IgD-negative memory B cell (primary cell): ENCODE results near the gene CAPZA1. TPM values are rescaled to one million over a fixed set of nuclear protein-coding genes. Genes with fewer than 3 reads are reported as not detected.
A peak's percentile ranks its signal among the peaks of the same experiment; 100 is the strongest.

ENCODE experiments used
- H3K27ac Mint-ChIP-seq, 3 donors: one replicate each; pipeline ENCODE4 v1.8.0; 2020 to 2022; ENCODE audit warnings: mild to moderate bottlenecking in 3 of 3, mixed read lengths in 3 of 3, moderate library complexity in 1 of 3
- H3K27me3 Mint-ChIP-seq: one replicate; pipeline ENCODE4 v1.8.0; 2021; ENCODE audit warnings: mixed read lengths
- H3K36me3 Mint-ChIP-seq: one replicate; pipeline ENCODE4 v1.8.0; 2020; ENCODE audit warnings: mild to moderate bottlenecking, mixed read lengths
- H3K4me1 Mint-ChIP-seq, 3 donors: one replicate each; pipeline ENCODE4 v1.8.0; 2020 to 2022; ENCODE audit warnings: mixed read lengths in 3 of 3, mild to moderate bottlenecking in 1 of 3
- H3K4me3 Mint-ChIP-seq, 4 donors: one replicate each; pipeline ENCODE4 v1.8.0; 2020 to 2022; ENCODE audit warnings: mild to moderate bottlenecking in 4 of 4, mixed read lengths in 4 of 4, moderate library complexity in 3 of 4
- H3K9me3 Mint-ChIP-seq, 3 donors: one replicate each; pipeline ENCODE4 v1.8.0; 2020 to 2021; ENCODE audit warnings: mixed read lengths in 3 of 3, mild to moderate bottlenecking in 1 of 3
- polyA plus RNA-seq: library from polyadenylated mRNA; unstranded; fragments of 300-500 nt; fragmentation: Illumina TruSeq; gene quantifications from one replicate; pipeline ENCODE4 v1.2.3, GENCODE V29; 2021

The CAPZA1 gene
- polyA plus RNA-seq, 1 donor from 2014 or later: 192 TPM

- H3K27ac Mint-ChIP-seq: no peak overlapping the region
- no peaks in the 10 kb centered on the region for H3K27me3 Mint-ChIP-seq
- peaks cover 19 to 25% (median 21%) of the 10 kb centered on the region in 3 donors for H3K4me1 Mint-ChIP-seq
- peak overlapping the region in 1 of 4 donors; percentile 16 for H3K4me3 Mint-ChIP-seq
- no peaks in the 10 kb centered on the region for H3K9me3 Mint-ChIP-seq
- H3K36me3 Mint-ChIP-seq: no peaks in the 10 kb centered on the region
These were observed 57.9 kb downstream of the CAPZA1 start for GRCh38 chr1:112677501-112677900.

DNA sequence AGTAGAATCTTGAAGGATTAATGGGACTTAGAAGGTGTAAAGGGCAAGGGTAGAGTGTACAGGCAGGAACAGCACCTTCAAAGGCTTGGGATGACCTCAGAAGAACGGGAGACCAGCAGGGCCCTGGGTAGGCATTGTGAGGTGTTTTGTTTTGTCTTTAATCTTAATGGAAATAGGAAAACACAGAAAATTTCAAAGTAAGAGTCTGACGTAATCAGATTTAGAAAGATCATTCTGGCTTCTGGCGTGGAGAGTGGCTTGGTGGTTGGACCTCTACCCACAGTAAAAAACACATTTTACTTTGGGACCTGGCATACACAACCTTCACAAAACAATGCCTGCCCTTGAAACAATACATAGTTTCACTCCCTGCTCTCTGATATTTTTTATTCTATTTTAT, 59.0 kb downstream of the CAPZA1 start:
- Mint-ChIP-seq H3K4me1 (peaks cover 17 to 18% (median 18%) of the 10 kb centered on the region in 3 donors), H3K9me3 (no peaks in the 10 kb centered on the region), H3K27ac (peak overlapping the region in 1 of 3 donors; percentile 3), H3K36me3 (no peaks in the 10 kb centered on the region), H3K4me3 (no peak overlapping the region), H3K27me3 (no peaks in the 10 kb centered on the region)

DNA sequence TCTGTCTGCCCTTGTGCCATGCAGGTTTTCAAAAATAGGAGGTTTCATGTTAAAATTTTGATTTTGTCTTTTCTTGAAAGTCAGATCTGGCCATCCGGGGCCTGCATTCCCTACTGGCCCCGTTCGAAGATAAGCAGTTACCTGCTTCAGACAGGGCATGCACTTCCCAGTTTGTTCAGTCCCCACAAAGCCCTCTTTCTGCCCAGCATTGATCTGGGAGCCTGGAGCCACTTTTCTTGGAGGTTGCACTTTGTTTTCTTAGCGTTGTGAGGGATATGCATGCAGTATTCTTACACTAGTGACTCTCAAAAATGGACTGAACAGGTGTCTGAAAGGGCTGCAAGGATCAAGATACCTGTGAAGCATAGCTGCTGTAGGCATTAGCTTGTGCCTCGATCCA, 66.3 kb downstream of the CAPZA1 start:
- no peak overlapping the region for H3K27ac Mint-ChIP-seq
- peaks cover 1% of the 10 kb centered on the region for H3K36me3 Mint-ChIP-seq
- H3K4me3 Mint-ChIP-seq: no peak overlapping the region
- H3K9me3 Mint-ChIP-seq: no peaks in the 10 kb centered on the region
- no peaks in the 10 kb centered on the region for H3K27me3 Mint-ChIP-seq
- H3K4me1 Mint-ChIP-seq: peaks cover 3 to 7% (median 5%) of the 10 kb centered on the region in 3 donors

- Mint-ChIP-seq H3K27ac (no peak overlapping the region), H3K36me3 (peaks cover 1% of the 10 kb centered on the region), H3K4me1 (peaks cover 3 to 7% (median 5%) of the 10 kb centered on the region in 3 donors), H3K9me3 (no peaks in the 10 kb centered on the region), H3K4me3 (no peak overlapping the region), H3K27me3 (no peaks in the 10 kb centered on the region)
These were observed 66.8 kb downstream of the CAPZA1 start for GRCh38 chr1:112686417-112686816.

- Mint-ChIP-seq H3K9me3 (no peaks in the 10 kb centered on the region), H3K36me3 (peaks cover 1% of the 10 kb centered on the region), H3K27me3 (no peaks in the 10 kb centered on the region), H3K4me1 (peaks cover 3 to 7% (median 5%) of the 10 kb centered on the region in 3 donors), H3K27ac (no peak overlapping the region), H3K4me3 (no peak overlapping the region)
These were observed 67.2 kb downstream of the CAPZA1 start for GRCh38 chr1:112686835-112687234.

GRCh38 chr1:112687361-112687760, 67.7 kb downstream of the CAPZA1 start:
- H3K4me1 Mint-ChIP-seq: peaks cover 3 to 7% (median 5%) of the 10 kb centered on the region in 3 donors
- no peak overlapping the region for H3K27ac Mint-ChIP-seq
- no peaks in the 10 kb centered on the region for H3K9me3 Mint-ChIP-seq
- peaks cover 1% of the 10 kb centered on the region for H3K36me3 Mint-ChIP-seq
- H3K27me3 Mint-ChIP-seq: no peaks in the 10 kb centered on the region
- H3K4me3 Mint-ChIP-seq: no peak overlapping the region

DNA sequence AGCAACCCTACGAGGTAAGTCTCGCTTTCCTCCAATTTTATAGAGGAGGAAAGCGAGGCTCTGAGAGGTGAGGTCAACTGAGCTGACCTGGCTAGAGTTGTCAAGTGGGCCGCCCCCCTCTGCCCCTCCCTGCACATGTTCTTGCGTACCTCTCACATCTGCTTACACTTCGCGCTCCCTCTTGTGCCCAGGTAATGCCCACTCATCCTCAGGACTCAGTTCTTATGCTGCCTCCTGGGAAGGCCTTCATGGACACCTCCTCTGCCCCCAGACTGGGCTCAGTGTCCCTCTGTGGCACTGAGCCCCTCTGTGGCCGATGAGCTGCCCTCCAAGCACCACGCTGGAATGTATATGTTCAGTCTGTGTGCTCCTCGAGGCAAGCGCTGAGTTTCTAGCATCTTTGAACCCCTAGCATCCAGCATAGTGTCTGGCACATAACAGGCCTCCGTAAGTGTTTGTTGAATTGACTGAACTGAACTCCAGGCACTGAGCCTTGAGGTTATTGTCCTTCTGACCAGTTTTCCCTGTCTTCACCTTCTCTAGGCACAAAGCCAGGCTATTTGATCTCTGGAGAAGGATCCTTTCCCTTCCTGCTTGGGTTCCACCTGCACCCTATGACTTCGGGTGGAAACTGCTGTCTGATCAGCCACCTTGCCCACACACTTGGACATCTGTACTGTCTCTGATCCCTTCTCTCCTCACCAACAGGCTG, 68.3 kb downstream of the CAPZA1 start:
- Mint-ChIP-seq H3K36me3 (peaks cover 1% of the 10 kb centered on the region), H3K27me3 (no peaks in the 10 kb centered on the region), H3K9me3 (no peaks in the 10 kb centered on the region), H3K4me1 (peaks cover 3 to 7% (median 5%) of the 10 kb centered on the region in 3 donors), H3K4me3 (no peak overlapping the region), H3K27ac (no peak overlapping the region)

- Mint-ChIP-seq H3K27ac (no peak overlapping the region), H3K36me3 (peaks cover 3% of the 10 kb centered on the region), H3K4me1 (peaks cover 3 to 7% (median 5%) of the 10 kb centered on the region in 3 donors), H3K27me3 (no peaks in the 10 kb centered on the region), H3K9me3 (no peaks in the 10 kb centered on the region), H3K4me3 (peak overlapping the region in 1 of 4 donors; percentile 49)
These were observed 69.2 kb downstream of the CAPZA1 start for GRCh38 chr1:112688781-112689193.

DNA sequence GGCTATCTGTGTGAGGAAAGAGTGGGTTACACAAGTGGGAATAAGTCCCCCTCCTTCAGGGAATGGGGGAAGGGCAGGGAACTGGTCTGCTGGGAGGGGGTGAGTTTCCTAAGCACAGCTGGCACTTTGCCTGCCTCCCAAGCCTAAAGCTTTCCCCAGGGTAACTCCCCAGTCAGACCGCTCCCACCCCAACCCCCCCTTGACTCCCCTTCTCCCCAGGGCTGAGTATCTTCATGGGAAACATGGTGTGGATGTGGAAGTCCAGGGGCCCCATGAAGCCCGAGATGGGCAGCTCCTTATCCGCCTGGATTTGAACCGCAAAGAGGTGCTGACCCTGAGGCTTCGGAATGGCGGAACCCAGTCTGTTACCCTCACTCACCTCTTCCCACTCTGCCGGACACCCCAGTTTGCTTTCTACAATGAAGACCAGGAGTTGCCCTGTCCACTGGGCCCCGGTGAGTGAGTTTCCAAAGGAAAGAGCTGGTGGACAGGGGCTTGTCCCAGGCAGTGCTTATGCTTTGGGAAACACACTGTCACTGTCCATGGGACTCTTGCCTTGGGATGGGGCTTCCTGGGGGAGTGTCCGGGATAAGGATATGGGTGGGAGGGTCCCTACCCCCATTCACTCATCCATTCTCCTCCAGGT, 69.7 kb downstream of the CAPZA1 start:
- Mint-ChIP-seq H3K27me3 (no peaks in the 10 kb centered on the region), H3K9me3 (no peaks in the 10 kb centered on the region), H3K4me3 (no peak overlapping the region), H3K36me3 (peaks cover 3% of the 10 kb centered on the region), H3K4me1 (peaks cover 3 to 7% (median 5%) of the 10 kb centered on the region in 3 donors), H3K27ac (no peak overlapping the region)

DNA sequence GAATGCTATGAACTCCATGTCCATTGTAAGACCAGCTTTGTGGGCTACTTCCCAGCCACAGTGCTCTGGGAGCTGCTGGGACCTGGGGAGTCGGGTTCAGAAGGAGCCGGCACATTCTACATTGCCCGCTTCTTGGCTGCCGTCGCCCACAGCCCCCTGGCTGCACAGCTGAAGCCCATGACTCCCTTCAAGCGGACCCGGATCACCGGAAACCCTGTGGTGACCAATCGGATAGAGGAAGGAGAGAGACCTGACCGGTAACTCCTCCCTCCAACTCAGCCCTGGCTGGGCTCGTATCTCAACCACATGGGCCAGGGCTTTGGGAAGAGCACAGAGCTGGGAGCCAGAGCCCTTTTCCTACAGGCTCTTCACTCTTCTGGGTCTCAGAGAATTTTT, 70.2 kb downstream of the CAPZA1 start:
- H3K4me3 Mint-ChIP-seq: no peak overlapping the region
- no peak overlapping the region for H3K27ac Mint-ChIP-seq
- H3K9me3 Mint-ChIP-seq: no peaks in the 10 kb centered on the region
- H3K4me1 Mint-ChIP-seq: peaks cover 3 to 7% (median 5%) of the 10 kb centered on the region in 3 donors
- no peaks in the 10 kb centered on the region for H3K27me3 Mint-ChIP-seq
- peaks cover 3% of the 10 kb centered on the region for H3K36me3 Mint-ChIP-seq

- H3K36me3 Mint-ChIP-seq: peaks cover 3% of the 10 kb centered on the region
- no peak overlapping the region for H3K27ac Mint-ChIP-seq
- no peaks in the 10 kb centered on the region for H3K4me1 Mint-ChIP-seq
- H3K4me3 Mint-ChIP-seq: no peak overlapping the region
- no peaks in the 10 kb centered on the region for H3K27me3 Mint-ChIP-seq
- no peaks in the 10 kb centered on the region for H3K9me3 Mint-ChIP-seq
These were observed 73.0 kb downstream of the CAPZA1 start for GRCh38 chr1:112692681-112693080.

DNA sequence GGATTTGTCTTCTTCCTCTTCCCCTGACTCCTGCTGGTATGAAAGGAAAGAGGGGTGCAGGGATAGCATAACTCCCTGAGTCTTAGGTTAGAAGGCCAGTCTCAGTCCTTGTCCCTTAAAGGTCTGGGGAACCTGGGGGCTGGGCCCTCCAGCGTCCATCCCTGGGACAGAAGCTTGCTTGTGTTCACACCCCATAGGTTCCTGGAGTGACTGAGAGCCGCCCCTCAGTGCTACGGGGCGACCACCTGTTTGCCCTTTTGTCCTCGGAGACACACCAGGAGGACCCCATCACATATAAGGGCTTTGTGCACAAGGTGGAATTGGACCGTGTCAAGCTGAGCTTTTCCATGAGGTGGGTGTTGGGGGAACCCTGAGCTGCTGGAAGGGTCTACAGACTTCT, 74.2 kb downstream of the CAPZA1 start:
- no peaks in the 10 kb centered on the region for H3K27me3 Mint-ChIP-seq
- H3K36me3 Mint-ChIP-seq: peaks cover 2% of the 10 kb centered on the region
- H3K9me3 Mint-ChIP-seq: no peaks in the 10 kb centered on the region
- H3K4me3 Mint-ChIP-seq: no peak overlapping the region
- no peak overlapping the region for H3K27ac Mint-ChIP-seq
- H3K4me1 Mint-ChIP-seq: peaks cover 0 to under 1% (median 0%) of the 10 kb centered on the region in 3 donors

- no peak overlapping the region for H3K27ac Mint-ChIP-seq
- no peak overlapping the region for H3K4me3 Mint-ChIP-seq
- peaks cover 0 to 6% (median 3%) of the 10 kb centered on the region in 3 donors for H3K4me1 Mint-ChIP-seq
- peaks cover 2% of the 10 kb centered on the region for H3K36me3 Mint-ChIP-seq
- no peaks in the 10 kb centered on the region for H3K9me3 Mint-ChIP-seq
- no peaks in the 10 kb centered on the region for H3K27me3 Mint-ChIP-seq
These were observed 74.8 kb downstream of the CAPZA1 start for GRCh38 chr1:112694363-112694929.

DNA sequence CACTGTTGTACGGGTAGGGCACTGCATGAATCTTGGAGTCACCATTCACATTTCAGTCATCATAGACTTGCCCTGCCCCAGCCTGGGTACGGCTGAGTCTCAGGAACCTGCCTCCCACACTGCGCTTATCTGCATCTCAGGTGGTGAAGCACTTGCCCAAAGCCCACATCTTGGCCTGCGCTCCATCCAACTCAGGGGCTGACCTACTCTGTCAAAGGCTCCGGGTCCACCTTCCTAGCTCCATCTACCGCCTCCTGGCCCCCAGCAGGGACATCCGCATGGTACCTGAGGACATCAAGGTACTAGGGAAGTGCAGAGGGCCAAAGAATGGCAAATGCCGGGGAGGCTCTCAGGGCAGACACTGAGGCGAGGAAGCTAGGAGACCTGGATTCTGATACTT, 75.6 kb downstream of the CAPZA1 start:
- H3K27ac Mint-ChIP-seq: no peak overlapping the region
- peaks cover 2% of the 10 kb centered on the region for H3K36me3 Mint-ChIP-seq
- H3K27me3 Mint-ChIP-seq: no peaks in the 10 kb centered on the region
- H3K9me3 Mint-ChIP-seq: no peaks in the 10 kb centered on the region
- H3K4me3 Mint-ChIP-seq: peak overlapping the region in 1 of 4 donors; percentile 28
- peaks cover 7 to 15% (median 11%) of the 10 kb centered on the region in 3 donors for H3K4me1 Mint-ChIP-seq

DNA sequence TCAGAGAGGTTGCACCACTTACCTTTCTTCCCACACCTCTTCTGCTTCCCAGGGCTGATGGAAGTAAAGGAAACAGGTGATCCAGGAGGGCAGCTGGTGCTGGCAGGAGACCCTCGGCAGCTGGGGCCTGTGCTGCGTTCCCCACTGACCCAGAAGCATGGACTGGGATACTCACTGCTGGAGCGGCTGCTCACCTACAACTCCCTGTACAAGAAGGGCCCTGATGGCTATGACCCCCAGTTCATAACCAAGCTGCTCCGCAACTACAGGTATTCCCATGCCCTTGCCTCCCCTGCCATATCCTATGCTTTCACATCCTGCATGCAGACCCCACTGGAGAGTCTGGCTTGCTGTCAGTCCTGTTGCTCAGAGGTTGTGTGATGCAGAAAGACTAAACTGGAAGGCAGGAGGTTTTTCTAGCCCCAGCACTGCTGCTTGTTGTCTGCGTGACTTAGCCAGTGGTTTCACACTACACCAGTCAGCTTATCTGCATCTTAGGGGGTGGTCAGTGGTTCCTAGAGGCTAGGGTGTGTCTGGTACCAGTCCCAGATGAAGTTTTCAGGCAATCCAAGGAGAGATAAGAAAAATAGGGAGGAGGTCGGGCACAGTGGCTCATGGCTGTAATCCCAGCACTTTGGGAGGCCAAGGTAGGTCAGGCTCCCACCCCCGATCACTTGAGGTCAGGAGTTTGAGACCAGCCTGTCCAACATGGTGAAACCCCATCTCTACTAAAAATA, 77.1 kb downstream of the CAPZA1 start:
- Mint-ChIP-seq H3K27me3 (no peaks in the 10 kb centered on the region), H3K4me3 (peak overlapping the region in 1 of 4 donors; percentile 23), H3K4me1 (peaks cover 20 to 26% (median 24%) of the 10 kb centered on the region in 3 donors), H3K9me3 (no peaks in the 10 kb centered on the region), H3K27ac (peak overlapping the region in 1 of 3 donors; percentile 31), H3K36me3 (peaks cover 3% of the 10 kb centered on the region)
